ENCODE results near the gene CDKAL1.
"Not testable (repeated sequence)": the region's sequence is repeated elsewhere in the genome, so short reads cannot be mapped to it uniquely, and the experiment has no call there.

The CDKAL1 gene

GRCh38 chr6:20639161-20639560, 104.9 kb downstream of the CDKAL1 start:
- DNase-seq (ENCODE audit: low spot score) = no peak

GRCh38 chr6:20640181-20640580, 105.9 kb downstream of the CDKAL1 start:
- DNase-seq (ENCODE audit: low spot score) = no peak

GRCh38 chr6:20642441-20642840, 108.2 kb downstream of the CDKAL1 start:
- no peak for DNase-seq (ENCODE audit: low spot score)

DNA sequence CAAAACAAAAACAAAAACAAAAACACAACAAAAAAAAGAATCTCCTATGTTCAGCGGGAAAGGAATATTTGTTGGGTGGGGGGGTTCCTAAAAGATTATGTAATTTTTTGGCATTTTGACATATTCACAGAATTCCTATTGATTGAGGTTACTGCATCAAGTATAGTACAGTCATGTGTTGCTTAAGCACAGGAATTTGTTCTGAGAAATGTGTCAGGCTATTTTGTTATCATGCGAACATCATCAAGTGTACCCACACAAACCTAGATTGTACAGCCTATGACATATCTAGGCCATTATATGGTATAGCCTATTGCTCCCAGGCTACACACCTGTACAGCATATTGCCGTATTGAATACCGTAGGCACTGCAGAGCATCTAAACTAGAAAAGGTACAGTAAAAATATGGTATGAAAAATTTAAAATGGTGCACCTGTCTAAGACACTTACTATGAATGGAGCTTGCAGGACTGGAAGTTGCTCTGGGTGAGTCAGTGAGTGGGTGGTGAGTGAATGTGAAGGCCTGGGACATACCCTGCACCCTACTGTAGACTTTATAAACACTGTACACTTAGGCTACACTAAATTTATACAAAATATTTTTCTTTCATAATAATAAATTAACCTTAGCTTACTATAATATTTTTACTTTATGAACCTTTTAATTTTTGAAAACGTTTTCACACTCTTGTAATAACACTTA, 110.6 kb downstream of the CDKAL1 start:
- no peak for DNase-seq (ENCODE audit: low spot score)

- DNase-seq (ENCODE audit: low spot score) = not testable (repeated sequence)
Measured at GRCh38 chr6:20645572-20645971, 111.3 kb downstream of the CDKAL1 start.

DNA sequence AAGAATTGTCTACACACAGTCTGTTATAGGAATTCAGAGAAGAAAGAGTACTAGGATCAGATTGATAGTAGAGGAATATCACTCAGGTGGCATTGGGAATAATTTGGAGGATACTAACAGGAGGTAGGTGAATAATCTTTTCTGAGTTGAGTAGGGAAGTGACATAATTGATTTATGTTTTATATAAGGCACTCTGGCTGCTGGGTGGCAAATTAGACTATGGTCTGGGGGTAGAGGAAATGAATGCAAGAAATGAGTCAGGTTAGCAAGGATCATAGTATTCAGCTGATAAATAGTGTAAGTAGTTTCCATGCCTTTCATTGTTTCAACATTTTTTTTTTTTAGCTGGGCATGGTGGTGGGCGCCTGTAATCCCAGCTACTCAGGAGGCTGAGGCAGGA, 113.3 kb downstream of the CDKAL1 start:
- DNase-seq (ENCODE audit: low spot score) = no peak

GRCh38 chr6:20649696-20650470, 115.6 kb downstream of the CDKAL1 start:
- DNase-seq (ENCODE audit: low spot score) = not testable (repeated sequence)

GRCh38 chr6:20652299-20653084, 118.2 kb downstream of the CDKAL1 start:
- DNase-seq (ENCODE audit: low spot score) = no peak

DNA sequence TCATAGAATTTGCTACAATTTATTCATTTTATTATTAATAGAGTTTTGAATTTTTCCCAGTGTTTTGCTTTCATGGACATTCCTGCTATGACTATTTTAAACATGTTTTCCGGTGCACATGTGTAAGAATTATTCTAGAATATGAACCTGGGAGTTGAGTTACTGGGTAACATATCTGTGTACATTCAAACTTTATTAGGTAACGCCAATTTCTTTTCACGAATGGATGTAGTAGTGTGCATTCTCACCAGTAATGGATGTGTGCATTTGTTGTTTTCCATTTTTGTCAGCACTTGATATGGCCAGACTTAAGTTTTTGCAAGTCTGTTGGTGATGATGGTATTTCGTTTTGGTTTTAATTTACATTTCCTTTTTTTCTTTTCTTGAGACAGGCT, 118.8 kb downstream of the CDKAL1 start:
- DNase-seq (ENCODE audit: low spot score) = no peak

DNA sequence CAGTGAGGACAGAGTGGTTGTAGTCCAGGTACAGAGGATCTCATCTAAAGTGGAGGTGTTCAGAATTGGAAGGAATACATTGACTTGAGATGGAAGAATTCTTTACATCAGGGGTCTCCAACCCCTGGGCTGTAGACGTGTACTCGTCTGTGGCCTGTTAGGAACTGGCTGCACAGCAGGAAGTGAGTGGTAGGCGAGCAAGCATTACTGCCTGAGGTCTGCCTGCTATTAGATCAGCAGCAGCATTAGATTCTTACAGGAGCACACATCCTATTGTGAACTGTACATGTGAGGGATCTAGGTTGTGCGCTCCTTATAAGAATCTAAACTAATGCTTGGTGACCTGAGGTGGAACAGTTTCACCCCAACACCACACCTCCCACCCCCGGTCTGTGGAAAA, 121.1 kb downstream of the CDKAL1 start:
- no peak for DNase-seq (ENCODE audit: low spot score)

- DNase-seq (ENCODE audit: low spot score) = no peak
Measured at GRCh38 chr6:20657274-20657800, 123.1 kb downstream of the CDKAL1 start.

DNA sequence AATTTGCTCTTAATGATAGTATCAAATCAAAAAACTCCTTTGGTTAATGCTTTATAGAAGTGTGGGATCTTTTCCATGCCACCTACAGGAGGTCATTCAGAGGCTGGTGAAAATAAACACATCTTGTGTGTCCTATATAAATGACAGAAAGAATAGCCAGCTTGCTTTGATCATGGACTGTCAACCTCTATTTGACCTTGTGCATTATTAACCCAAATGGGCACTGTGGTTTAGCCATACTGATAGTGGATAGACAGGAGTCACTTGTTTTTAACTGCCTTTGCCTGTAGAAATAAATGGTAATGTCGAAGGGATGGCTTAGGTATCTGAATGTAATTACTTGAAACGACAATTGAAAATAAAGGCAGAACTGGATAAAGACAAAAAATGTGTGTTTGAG, 123.8 kb downstream of the CDKAL1 start:
- DNase-seq (ENCODE audit: low spot score) = no peak

GRCh38 chr6:20658516-20658915, 124.3 kb downstream of the CDKAL1 start:
- no peak for DNase-seq (ENCODE audit: low spot score)

DNA sequence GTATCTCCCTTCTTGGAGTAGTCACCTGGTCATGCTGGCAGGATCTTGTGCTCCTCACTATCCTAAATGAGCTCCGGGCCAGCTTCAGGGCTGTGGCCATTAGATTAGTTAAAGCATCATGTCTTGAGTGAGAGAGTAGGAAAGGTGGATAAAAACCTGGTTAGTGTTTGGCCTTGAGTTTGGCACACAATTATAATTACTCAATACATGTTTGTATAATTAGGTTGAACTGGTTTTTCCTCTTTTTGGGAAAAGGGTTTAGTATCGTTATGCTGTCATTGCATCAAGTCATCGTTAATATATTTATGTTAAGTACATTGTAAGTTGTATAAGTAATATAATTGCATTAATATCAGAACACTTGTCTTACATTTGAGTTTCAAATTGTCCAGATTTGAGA, 126.3 kb downstream of the CDKAL1 start:
- no peak for DNase-seq (ENCODE audit: low spot score)

GRCh38 chr6:20661721-20662120, 127.5 kb downstream of the CDKAL1 start:
- DNase-seq (ENCODE audit: low spot score) = no peak

DNA sequence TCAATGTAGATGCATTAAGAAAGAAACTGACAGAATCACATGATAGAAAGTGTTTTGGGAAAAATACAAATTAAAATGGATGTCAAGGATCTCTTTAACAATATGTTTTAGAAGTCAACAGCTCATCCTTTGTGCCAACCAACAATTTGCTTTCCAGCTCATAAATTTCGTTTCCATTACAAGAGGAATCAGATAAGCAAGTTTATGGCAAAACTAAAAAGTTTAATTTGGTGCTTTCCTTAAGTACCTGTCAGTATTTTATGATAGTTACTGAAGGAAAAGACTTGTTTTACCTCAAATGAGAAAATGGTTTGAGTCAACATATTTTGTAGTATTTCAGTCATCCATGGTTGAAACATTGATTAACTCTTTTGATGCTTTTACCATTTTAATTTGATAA, 130.0 kb downstream of the CDKAL1 start:
- DNase-seq (ENCODE audit: low spot score) = no peak

DNA sequence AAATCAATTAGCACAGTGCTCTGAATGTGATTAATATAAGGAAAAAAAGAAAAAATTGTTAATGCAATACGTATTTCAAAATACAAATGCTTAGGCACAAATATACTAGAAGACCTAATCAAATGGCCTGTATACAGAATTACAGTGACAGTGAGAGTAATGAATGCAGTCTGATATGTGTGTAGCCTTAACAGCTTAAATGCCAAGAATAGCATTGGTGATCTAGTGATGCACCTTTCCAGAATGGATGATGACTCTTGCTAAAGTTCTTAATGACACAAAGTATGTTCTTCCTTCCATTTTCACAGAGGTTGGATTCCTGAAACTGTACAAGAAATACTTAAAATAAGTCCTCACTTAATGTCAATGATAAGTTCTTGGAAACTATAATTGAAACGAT, 131.0 kb downstream of the CDKAL1 start:
- no peak for DNase-seq (ENCODE audit: low spot score)

GRCh38 chr6:20669571-20670314, 135.5 kb downstream of the CDKAL1 start:
- no peak for DNase-seq (ENCODE audit: low spot score)

DNA sequence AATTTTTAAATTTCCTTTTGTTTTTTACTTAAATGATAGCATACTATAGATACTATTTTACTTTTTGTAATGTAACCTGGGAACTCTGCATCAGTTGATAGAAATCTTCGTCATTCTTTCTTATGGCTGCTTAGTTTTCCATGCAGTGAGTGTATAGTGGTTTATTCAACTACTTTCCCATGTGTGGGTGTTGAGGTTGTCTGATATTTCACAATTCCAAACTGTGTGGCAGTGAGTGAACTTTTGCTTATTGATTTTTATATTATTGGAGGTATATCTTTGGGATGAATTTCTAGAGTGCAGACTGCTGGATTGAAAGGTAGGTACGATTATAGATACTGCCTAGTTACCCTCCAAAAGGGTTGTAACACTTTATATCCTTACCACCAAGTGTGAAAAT, 136.5 kb downstream of the CDKAL1 start:
- no peak for DNase-seq (ENCODE audit: low spot score)

DNA sequence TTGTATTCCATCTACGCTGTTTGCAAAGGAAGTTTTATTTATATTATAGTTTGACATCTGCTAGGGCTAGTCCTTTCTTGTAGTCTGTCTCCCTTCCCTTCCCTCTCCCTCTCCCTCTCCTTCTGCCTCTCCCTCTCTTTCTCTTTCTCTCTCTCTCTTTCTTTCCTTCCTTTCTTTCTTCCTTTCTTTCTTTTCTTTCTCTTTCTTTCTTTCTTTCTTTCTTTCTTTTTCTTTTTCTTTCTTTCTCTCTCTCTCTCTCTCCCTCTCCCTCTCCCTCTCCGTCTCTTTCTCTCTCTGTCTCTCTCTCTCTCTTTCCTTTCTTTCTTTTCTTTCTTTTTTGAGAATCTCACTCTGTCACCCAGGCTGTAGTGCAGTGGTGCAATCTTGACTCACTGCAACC, 137.8 kb downstream of the CDKAL1 start:
- DNase-seq (ENCODE audit: low spot score) = no peak

- no peak for DNase-seq (ENCODE audit: low spot score)
Measured at GRCh38 chr6:20673458-20673857, 139.2 kb downstream of the CDKAL1 start.

- DNase-seq (ENCODE audit: low spot score) = no peak
Measured at GRCh38 chr6:20674664-20675063, 140.4 kb downstream of the CDKAL1 start.
